A549 treated with DMSO at 1 μM for 4 hours (cell line): Measurements from ENCODE around the gene PTS. TPM values are rescaled to one million over a fixed set of nuclear protein-coding genes. Genes with fewer than 3 reads are reported as not detected.

ENCODE experiments used
- total RNA-seq: library from RNA; stranded (reverse); fragments of 200-300 nt; extraction: Qiagen RNA extraction; gene quantifications from 5 replicates; pipeline ENCODE4 v1.2.3, GENCODE V29; 2022; ENCODE audit warnings: low read depth

Gene PTS
- 27.4 to 33.6 TPM (median 32.2 TPM) in 5 replicates for total RNA-seq

GRCh38 chr11:112226062-112226830, at the start of gene PTS:
Gene PTS (plus strand): TSS chr11:112226428. CDS start chr11:112226444, 16 bp downstream.

DNA sequence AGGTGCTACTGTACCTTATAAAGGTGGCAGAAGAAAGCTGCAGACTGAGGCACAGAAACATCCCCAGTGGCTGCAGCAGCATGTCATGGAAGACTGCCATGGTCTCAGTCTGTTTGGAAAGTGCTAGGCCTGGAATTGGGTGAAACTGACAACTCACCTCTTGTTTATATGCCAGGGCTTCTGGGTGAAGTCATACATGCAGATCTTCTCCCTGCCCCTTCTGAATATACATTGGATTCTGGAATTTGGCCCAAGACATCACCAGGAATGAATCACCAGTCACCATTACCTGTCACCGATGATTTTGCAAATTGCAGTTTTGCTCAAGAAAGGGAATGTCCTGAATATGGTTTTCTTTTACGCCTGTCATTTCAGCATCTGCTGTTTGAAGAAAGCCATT, 34.3 kb downstream of the PTS start, which contains the start of gene PLET1:
Gene PLET1, minus strand, starts transcription at position 371 of the 400 bp plus-strand sequence. Its CDS starts 271 bp downstream, at position 100.

Other genes starting within 250 kb of the PTS start
- 26.7 to 32.3 TPM (median 31.4 TPM) in 5 replicates for gene DLAT, start 201.0 kb upstream of the PTS start, total RNA-seq
- gene PIH1D2, start 152.4 kb upstream of the PTS start, total RNA-seq: 0.58 to 1.7 TPM (median 0.99 TPM) in 5 replicates
- gene NKAPD1, start 152.1 kb upstream of the PTS start, total RNA-seq: 13.1 to 18.1 TPM (median 14.6 TPM) in 5 replicates
- 67.6 to 72.3 TPM (median 69.6 TPM) in 5 replicates for gene TIMM8B, start 139.7 kb upstream of the PTS start, total RNA-seq
- 69.4 to 72.2 TPM (median 71.2 TPM) in 5 replicates for gene SDHD, start 139.6 kb upstream of the PTS start, total RNA-seq
- 79.1 to 106 TPM (median 98.4 TPM) in 5 replicates for gene IL18, start 62.3 kb upstream of the PTS start, total RNA-seq
- gene TEX12, start 59.1 kb upstream of the PTS start, total RNA-seq: not detected in 5 replicates
- gene BCO2, start 50.9 kb upstream of the PTS start, total RNA-seq: 0.70 to 1.0 TPM (median 0.93 TPM) in 5 replicates
- not detected in 5 replicates for gene PLET1, start 34.4 kb downstream of the PTS start, total RNA-seq